Measurements from ENCODE around the gene C17orf113.

- TF ChIP-seq CTCF (conservative IDR thresholded peaks at IDR 0.05 in 1 of 2, IDR thresholded peaks at IDR 0.05 in 1 of 2; ENCODE audit: low read depth in 1 of 2, low read length in 2 of 2): no peak
- TF ChIP-seq EZH2 (IDR thresholded peaks at IDR 0.05; ENCODE audit: low read length, missing control alignments): no peak
These were observed 47.6 kb downstream of the C17orf113 start for GRCh38 chr17:42002792-42003301.
